ENCODE data around the gene LYRM4.

The LYRM4 gene

DNA sequence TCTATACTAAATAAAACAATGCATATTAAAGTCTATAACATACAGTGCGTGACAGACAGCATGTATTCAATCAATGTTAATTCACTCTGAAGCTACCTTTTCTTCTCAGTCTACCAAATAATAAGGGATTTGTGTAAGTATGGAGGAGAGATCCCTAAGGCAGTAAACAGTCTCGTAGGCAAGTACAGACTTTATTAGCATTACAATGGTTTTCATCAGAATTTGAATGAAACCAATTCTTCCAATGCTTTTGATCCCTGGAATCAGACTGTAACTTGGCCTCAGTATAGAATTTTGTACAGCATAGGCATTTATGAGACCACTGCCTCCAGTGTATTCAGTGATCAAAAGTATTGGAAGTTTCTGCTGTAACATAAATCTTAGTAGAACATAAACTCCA lies 19.5 kb downstream of the LYRM4 start:
- DNase-seq = no peak

DNA sequence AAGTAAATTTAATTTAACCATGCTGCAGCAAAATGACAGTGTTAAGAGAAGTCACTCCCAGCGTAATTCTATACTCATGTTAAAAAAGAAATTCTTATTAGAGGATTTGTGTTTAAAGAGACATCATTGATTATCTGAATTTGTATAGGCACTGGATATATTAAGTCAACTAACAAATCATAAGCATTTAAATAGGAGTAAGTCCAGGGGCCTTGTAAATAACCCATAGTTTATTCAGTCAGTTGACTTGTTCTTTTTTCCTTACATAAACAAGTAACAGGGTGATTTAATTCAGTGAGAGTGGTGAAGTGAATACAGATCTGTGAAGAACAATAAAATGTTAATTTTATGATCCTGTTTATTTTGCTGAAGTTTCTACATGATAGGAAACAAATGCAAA lies 22.4 kb downstream of the LYRM4 start:
- no peak for DNase-seq

DNA sequence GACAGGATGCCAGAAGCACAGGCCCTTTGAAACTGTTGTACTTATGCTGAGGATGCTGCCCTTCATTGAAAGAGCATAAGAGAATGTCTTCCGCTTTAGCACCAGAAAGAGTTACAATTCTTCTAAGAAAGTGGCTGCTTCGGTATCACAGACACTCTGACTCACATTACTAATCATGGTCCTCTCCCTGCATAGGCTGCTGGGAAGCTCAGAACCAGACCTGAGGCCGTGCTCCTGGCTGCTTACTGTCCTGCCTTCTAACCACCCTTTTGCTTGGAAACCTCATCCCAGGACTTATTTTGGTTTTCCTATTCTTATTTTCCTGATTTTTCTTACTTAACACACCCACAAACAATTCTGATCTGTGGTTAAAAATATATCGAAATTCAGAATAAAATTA lies 22.9 kb downstream of the LYRM4 start:
- DNase-seq = no peak

DNA sequence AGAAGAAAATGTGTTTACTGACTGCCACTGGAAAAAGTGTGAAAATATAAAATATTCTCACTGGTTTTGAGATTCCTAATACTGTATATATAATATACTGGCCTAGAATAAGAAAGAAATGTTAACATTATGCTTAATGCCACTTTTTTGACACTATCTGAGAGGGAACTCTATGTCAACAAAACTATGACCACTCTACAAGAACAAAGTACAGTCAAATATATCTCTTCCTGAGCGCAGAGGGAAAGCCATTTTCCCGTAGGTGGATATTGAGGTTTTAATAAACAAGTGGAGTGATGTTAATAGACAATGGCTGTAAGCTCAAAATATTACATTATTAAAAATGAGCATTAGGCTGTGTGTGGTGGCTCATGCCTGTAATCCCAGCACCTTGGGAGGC lies 24.9 kb downstream of the LYRM4 start:
- DNase-seq = no peak

DNA sequence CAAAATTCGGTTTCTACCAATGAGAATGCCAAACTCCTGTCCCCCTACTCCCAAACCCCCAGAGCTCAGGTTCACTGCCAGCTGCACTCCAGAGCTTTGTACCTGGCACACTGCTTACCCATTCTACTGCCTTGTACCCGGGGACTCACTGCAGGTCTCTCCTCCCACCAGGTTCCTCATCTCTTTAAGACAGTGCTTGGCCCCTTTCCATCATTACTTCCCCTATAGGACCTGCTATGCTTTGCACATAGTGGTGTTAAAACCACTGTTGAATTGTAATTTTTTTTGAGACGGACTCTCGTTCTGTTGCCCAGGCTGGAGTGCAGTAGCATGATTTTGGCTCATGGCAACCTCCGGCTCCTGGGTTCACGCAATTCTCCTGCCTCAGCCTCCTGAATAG lies 25.9 kb downstream of the LYRM4 start:
- no peak for DNase-seq

DNA sequence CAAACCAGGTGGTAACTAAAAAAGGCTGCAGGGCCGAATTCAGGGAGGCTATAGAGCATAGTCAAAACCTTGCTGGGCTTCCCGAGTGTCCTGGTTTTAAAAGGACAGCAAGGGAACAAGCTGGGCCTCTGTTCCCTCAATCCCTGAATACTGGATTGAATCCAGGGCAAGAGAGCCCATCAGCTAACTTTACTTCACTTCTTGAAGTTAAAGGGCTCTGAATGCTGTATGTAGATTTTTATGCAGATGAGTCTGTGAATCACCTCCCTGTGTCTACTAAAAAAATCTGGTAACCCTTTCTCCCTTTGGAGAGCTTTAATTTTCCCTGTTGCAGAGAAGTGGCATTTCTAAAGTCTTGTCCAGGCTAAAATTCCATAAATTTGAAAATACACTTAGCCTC lies 29.5 kb downstream of the LYRM4 start:
- no peak for DNase-seq

DNA sequence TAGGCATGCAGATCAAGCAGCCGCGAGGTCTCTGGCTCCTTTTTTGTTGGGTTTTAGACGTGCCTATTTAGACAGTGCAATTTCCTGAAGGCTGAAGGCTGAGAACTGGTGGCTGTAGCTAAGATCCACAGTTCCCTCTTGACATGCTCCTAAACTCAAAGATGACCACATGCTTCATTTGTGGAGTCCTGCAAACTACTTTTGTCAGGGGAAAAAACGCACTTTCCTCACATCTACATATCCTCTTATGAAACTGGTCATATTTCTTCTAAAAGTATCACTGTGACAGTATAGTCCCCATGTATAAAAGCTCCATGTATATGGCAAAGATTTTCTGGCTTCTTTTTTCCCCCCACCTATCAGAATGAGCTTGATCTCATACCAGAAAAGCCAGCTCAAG lies 30.7 kb downstream of the LYRM4 start:
- no peak for DNase-seq

DNA sequence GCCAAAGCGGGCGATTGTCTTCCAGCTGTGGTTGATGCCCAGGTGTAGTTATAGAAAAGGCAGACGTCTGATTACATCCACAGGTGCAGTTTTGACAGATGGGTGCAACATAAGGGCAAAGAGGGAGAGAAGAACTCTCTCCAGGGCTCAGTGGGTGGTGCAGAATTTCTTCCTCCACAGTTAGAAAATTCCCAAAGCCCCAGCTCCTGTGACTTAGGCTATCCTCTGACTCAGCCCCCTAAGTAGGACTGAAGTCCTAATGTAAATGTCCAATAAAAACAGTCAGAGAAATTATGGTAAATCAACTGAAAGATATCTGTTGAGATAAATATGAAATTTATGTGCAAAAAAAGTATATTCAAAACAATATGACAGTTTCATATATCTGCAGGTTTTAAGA lies 31.4 kb downstream of the LYRM4 start:
- no peak for DNase-seq

DNA sequence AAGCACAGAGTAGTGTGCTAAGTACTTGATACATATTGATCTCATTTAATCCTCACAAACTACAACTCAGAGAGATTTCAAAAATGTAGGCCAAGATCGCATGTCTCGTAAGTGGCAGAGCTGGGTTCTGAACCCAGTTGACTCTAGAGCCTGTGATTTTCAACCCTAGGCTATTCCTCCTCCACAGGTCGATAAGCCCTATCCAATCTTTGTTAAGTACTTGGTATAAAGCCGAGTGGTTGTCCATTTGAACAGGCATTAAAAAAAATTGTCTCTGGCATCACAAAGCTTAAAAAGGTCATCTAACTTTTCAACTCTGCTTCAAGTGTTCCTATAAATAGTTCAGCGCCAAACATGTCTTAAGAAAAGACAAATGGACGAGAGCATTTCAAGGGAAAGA lies 37.4 kb downstream of the LYRM4 start:
- DNase-seq = no peak

DNA sequence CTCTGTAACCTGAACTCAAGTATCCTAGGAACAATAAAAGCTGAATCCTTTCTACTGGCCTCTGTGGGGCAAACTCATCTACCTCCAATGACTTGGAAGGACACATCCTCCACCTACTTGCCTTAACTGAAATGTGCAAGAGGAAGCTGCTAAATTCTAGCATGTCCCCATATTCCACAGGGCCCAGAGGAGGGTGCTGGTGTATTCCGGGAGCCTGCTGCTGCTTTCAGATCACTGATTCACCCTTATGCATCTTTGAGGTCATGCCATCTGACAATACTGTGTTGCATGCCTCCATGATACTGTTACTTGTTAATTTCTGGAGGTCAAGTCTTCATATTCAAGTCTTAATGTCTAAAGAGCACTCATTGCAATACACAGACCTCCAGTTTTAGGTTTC lies 40.3 kb downstream of the LYRM4 start:
- DNase-seq = no peak

DNA sequence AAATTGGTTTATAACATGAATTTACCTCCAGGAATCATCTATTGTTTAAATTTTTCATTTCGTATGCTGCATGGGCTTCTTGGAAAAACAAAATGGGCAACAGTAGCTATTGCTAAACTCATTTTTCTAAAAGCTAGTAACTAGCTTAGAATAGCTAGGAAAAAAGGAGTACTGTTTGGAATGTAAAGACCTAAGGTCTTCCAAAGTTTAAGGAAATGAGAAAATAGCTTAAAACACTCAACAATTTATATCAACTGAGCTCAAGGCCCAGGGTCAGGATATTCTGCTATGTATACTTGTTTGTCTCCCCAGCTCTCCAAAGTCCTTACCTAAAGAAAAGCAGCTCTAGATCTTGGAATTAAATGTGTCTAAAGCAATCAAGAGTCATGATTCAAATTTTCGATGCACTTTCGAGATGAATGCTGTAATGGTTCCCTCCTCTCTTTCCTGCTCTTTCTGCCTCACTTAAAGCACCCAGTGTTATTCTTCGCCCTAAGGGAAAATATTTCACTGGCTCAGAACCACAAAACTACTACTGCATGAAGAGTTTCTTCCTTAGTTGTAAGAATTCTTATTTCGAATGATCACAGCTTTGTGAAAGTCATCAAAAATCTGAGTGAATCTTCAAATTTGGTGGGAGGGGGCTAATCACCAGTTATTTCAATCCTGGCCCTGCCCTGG lies 41.6 kb downstream of the LYRM4 start:
- no peak for DNase-seq

DNA sequence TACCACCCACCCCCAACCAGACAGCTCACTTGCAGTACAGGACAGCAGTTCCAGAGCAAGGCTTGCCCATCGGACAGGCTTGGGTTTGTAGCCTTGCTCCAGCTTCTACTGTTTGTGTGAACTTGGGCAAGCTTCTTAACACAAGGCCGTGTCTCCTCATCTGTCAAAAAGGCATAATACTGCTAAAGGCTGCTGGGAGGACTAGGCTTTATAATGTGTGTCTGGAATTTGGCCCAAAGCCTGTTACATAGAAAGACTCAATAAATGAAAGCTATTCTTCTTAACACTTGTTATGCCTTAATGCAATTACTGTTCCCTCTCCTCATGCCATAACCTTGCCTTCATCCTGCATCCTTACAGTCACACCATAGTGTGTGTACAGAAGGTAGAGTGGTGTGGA lies 43.4 kb downstream of the LYRM4 start:
- DNase-seq = no peak

DNA sequence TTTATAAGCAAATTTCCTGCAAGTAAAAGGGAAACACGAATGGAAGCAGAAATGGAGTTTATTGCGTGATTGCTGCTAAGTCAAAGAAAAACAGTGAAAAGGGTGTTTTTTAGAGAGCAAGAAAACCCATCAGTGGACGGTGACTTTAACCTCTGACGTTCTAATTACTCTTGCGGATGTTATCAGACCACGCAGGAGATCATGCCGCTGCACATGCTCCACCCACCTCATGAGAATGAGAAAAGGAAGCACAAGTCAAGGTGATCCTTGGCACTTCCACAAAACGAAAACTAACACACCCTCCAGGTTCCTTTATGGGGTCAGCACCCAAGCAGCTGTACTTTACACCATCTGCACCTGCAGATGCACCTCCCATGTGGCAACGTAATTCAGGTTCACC lies 45.0 kb downstream of the LYRM4 start:
- DNase-seq = no peak

DNA sequence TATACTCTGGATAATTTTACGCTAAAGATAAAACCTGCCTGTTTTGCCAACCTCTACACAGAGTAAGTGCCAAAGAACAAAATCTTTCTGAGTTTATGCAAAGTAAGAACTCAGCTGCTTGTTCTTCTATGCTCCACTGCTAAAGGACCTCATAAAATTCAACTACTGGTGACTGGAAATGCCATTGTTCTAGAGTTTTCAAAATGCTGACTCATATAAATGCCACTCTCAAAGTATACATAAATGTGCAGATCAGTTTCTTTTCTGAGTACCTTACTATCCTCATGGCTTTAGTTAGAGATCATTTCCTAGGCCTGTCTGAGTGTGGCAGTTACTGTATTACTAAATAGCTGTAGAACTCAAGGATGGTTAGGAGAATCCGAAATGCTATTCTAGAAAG lies 45.6 kb downstream of the LYRM4 start:
- no peak for DNase-seq

DNA sequence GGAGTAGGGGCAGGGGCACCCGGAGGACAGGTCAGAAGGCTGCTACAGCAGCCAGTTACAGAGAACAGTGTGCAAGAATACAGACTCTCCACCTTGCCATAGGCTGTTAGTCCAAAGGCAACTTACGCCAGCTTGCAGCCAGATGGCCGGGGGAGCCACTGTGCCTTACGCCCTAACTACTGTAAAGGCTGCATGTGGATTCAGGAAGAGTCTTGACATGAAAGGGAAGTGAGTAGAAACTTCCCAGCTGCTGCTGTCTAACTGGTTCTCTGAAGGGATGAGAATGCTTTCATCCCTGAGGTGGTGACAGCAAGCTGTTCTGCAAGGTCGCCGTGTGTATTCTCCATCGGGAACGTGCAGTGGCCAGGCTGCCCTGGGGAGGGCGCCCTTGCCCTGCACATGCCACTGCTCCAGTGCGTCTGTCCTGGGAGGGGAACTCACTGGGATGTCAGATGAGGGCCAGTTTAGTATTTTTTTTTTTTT lies 46.1 kb downstream of the LYRM4 start:
- DNase-seq = peak; percentile 74

DNA sequence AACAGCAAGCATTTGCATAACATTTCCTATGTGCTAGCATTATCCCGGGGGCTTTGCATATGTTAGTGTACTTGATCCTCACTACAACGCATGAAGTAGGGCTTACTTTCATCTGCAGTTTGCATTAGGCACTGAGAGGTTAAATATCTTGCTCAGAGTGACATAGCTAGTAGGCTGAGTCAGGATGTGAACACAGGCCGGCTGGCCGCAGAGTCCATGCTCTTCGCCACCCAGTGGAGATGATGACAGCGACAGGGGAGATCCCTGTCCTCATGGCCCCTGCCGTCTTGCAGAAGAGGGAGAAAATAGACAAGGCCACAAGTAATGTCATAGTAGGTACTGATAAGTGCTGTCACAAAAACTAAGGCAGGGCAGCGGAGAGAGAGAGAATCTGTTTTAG lies 46.9 kb downstream of the LYRM4 start:
- DNase-seq = no peak

DNA sequence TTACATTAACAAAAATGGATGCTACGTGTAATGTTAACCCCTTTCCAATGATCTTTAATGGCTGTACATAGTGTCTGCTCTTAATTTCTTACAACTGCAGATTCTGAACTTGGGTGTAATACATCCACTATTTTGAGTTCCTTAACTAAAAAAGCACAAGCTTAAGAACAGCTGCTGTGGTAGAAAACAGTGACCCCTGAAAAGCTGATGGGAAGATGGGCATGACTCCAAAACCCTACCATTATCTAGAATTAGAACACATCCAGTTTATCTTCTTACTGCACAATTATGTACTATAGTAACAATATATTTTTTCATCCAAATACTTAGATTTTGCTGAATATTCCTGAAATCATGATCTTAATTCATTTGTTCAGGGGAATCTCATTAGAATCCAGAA lies 49.3 kb downstream of the LYRM4 start:
- DNase-seq = no peak

DNA sequence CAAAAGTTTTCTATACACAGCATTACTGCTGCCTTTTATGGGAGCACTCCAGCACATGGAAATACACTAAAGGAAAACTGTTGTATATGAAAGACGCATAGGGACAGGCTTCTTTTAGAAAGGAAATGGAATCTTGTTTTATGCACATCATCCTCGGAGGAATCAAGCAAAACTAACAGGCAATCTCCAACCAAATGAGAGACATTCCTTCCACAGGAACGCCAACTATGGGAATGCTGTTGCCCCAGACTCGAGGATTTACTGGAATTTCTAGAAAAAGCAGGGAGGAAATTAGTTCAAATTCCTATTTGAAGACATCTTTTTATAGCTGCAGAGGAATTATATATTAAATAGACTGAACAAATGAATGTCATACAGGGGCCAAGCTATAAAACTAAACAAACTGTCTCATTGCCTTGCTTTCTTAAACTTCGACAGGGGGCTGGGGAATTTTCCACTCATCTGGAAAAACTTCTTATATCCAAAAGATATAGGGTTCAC lies 52.2 kb downstream of the LYRM4 start:
- DNase-seq = no peak

DNA sequence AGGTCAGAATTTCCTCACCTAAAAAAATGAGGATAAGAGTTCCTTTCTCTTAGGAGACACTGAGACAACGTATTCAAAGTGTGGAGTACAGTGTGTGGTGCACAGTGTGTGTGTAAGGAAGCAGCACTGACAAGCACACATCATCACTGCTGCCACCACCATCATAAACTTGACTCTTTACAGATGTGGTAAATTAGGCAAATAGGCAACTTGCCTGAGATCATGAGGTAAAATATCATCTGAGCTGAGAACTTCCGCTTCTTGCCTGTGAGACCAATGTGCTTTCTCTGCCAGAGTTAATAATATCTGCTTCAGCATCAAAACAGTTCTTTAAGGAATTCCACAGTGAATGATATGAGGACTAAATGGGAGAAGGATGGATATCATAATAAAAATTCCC lies 52.7 kb downstream of the LYRM4 start:
- DNase-seq = no peak

DNA sequence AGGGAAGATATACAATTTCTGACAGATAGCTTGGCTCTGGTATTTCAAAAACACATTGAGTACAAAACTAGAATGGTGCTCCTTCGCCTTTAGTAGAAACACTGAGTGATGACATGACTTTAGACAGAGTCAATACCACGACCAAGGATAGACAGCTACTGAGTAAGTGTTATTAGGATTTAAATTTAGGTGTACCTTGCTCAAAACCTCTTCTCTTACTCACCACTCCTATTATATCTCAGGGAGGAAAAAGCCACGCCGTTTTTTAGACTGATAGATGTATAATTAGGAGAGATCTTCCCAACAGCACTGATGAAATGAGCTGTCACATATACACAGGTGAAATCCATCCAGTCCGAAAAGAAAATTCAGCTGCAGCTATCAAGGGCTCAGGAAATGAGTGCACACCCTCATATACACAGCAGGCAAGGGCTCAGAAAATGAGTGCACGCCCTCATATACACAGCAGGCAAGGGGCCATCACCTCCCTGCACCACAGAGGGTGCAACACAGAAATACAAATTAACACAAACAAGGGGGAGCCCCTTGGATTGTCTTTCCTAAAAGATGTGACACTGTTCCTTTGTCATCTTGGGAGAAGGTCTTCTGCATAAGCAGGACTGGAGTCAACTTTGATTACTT lies 53.7 kb downstream of the LYRM4 start:
- DNase-seq = peak; percentile 20

DNA sequence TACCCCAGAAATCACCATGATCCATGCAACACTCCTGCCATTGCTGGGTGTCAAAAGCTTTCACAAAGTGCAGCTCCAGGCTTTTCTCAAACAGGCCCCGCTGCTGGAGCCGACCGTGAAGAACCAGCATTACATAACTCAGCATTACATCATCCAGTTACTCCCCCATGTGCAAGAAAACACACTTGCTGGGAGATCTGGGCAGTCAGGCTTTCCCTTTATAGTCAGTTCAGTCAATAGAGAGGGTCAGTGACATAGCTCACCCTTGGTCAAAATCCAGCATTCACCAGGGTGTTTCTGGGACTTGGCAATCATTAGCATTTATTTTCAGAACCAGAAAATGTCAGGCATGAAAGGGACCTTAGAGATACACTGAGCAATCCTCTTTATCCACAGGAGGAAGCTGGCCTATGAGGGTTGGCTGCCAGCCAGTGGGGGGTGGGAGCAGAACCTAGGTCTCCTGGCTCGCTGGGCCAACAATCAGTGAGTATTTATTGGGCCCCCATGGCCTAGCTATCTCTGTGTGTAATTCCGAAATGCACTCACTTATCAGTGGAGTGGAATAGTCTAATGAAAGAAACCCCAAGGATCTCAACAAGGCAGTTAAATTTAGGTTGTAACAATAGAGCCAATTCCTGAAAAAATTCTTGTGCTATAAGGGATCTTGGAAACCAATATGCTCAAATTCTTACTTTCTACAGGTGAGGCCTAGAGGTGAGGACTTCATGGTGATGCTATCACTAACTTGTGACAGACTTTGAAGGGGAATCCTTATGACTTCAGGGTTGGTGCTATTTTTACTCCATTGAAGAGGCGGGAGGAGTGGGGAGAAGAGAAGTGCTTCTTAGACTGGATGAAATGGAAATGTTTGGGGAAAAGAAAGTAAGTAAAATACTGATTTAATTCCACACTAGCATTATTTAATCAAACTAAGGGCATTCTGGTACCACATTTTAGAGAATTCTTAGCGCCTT lies 54.6 kb downstream of the LYRM4 start:
- peak; percentile 43 for DNase-seq

DNA sequence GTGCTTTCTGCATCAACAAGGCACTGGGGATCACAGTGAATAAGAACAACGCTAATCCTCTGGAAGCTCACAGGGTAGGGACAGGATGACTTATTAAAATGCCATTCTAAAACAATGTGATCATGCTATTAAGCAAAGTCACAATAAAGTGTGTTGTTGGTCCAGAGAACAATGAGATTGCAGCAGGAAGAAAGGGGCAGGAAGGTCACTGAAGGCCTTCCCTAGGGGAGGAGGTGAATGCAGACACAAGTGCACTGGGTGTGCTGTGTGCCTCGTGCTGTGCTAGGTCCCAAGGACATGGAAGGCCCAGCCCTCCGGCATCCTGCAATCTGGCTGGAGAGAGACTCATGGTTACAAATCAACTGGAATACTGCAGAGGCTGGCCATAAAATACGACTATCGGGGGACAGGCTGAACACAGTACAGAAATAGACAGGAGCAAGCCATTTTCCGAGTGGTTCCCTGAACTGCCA lies 55.7 kb downstream of the LYRM4 start:
- DNase-seq = peak; percentile 16

DNA sequence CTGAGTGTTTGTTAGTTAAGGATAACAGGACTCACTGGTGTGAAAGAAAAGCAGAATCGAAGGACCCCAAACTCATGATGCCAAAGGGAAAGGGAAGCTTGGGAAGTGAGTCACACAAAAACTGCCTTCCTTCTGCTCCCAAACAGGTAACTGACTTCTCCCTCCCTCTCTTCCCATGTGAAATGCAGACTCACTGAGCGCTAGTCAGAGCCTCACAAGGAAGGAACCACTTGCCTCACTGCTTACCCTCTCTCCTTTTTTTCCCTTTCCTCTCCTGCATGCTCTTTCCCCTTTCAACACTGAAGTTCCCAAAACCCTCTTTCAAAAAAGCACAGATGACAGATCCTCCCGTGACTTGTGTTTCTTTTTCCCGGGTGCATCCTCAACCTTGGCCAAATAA lies 56.4 kb downstream of the LYRM4 start:
- DNase-seq = no peak
